Muscle layer of colon (tissue), 2 donors: Measurements from ENCODE around the gene ADAMTS20.

Experiments
- H3K27ac ChIP-seq: one replicate; pipeline ENCODE4 v1.7.0; 2013; ENCODE audit warnings: low read depth, mild to moderate bottlenecking, low read length, moderate library complexity
- H3K27me3 ChIP-seq, 2 donors: one replicate each; pipeline ENCODE4 v1.7.0; 2013; ENCODE audit warnings: low read length in 2 of 2, mild to moderate bottlenecking in 2 of 2; ENCODE audit not compliant: insufficient read depth in 2 of 2, control insufficient read depth in 1 of 2
- H3K36me3 ChIP-seq: one replicate; pipeline ENCODE4 v1.7.0; 2013; ENCODE audit warnings: mild to moderate bottlenecking, low read length; ENCODE audit not compliant: insufficient read depth
- H3K4me1 ChIP-seq: one replicate; pipeline ENCODE4 v1.7.0; 2013; ENCODE audit warnings: mild to moderate bottlenecking, low read length; ENCODE audit not compliant: insufficient read depth
- H3K4me3 ChIP-seq, 2 donors: one replicate each; pipeline ENCODE4 v1.7.0; 2013; ENCODE audit warnings: low read length in 2 of 2, low read depth in 1 of 2, mild to moderate bottlenecking in 1 of 2, moderate library complexity in 1 of 2
- H3K9ac ChIP-seq: one replicate; pipeline ENCODE4 v1.7.0; 2013; ENCODE audit warnings: low read length
- H3K9me3 ChIP-seq: one replicate; pipeline ENCODE4 v1.7.0; 2013; ENCODE audit warnings: mild to moderate bottlenecking, low read length
- donor health status: abdominal sarcoma.
- donor health status: Adenocarcinoma of cecum.

The ADAMTS20 gene

GRCh38 chr12:43482311-43483085 is 69.5 kb downstream of the ADAMTS20 start:
- H3K9ac ChIP-seq, result no peak overlapping the region
- H3K27ac ChIP-seq, result no peak overlapping the region
- no peak overlapping the region for H3K4me3 ChIP-seq
- H3K4me1 ChIP-seq, result no peaks in the 10 kb centered on the region
- H3K36me3 ChIP-seq, result no peaks in the 10 kb centered on the region
- H3K27me3 ChIP-seq, result no peaks in the 10 kb centered on the region
- H3K9me3 ChIP-seq, result no peaks in the 10 kb centered on the region

GRCh38 chr12:43480591-43480990 is 71.4 kb downstream of the ADAMTS20 start:
- no peaks in the 10 kb centered on the region for H3K4me1 ChIP-seq
- no peak overlapping the region for H3K9ac ChIP-seq
- no peak overlapping the region for H3K27ac ChIP-seq
- no peaks in the 10 kb centered on the region for H3K27me3 ChIP-seq
- no peak overlapping the region for H3K4me3 ChIP-seq
- no peaks in the 10 kb centered on the region for H3K9me3 ChIP-seq
- no peaks in the 10 kb centered on the region for H3K36me3 ChIP-seq

GRCh38 chr12:43462741-43463140 is 89.3 kb downstream of the ADAMTS20 start:
- Histone ChIP-seq H3K27me3 (no peaks in the 10 kb centered on the region), H3K27ac (no peak overlapping the region), H3K9ac (no peak overlapping the region), H3K36me3 (no peaks in the 10 kb centered on the region), H3K9me3 (no peaks in the 10 kb centered on the region), H3K4me1 (no peaks in the 10 kb centered on the region), H3K4me3 (no peak overlapping the region)

- no peaks in the 10 kb centered on the region for H3K27me3 ChIP-seq
- H3K4me3 ChIP-seq, result no peak overlapping the region
- H3K9ac ChIP-seq, result no peak overlapping the region
- H3K36me3 ChIP-seq, result no peaks in the 10 kb centered on the region
- H3K9me3 ChIP-seq, result no peaks in the 10 kb centered on the region
- H3K4me1 ChIP-seq, result no peaks in the 10 kb centered on the region
- no peak overlapping the region for H3K27ac ChIP-seq
Observed at GRCh38 chr12:43462080-43462479, 89.9 kb downstream of the ADAMTS20 start.

- H3K4me1 ChIP-seq, result no peaks in the 10 kb centered on the region
- H3K27ac ChIP-seq, result no peak overlapping the region
- no peak overlapping the region for H3K4me3 ChIP-seq
- no peaks in the 10 kb centered on the region for H3K27me3 ChIP-seq
- H3K9ac ChIP-seq, result no peak overlapping the region
- H3K9me3 ChIP-seq, result no peaks in the 10 kb centered on the region
- H3K36me3 ChIP-seq, result no peaks in the 10 kb centered on the region
Observed at GRCh38 chr12:43459285-43459684, 92.7 kb downstream of the ADAMTS20 start.

- Histone ChIP-seq H3K27me3 (no peaks in the 10 kb centered on the region), H3K9me3 (no peaks in the 10 kb centered on the region), H3K4me1 (no peaks in the 10 kb centered on the region), H3K9ac (no peak overlapping the region), H3K36me3 (no peaks in the 10 kb centered on the region), H3K4me3 (no peak overlapping the region), H3K27ac (no peak overlapping the region)
Observed at GRCh38 chr12:43453761-43454160, 98.2 kb downstream of the ADAMTS20 start.

GRCh38 chr12:43444940-43445564 is 107.0 kb downstream of the ADAMTS20 start:
- H3K27me3 ChIP-seq, result no peaks in the 10 kb centered on the region
- H3K4me1 ChIP-seq, result no peaks in the 10 kb centered on the region
- no peak overlapping the region for H3K27ac ChIP-seq
- no peaks in the 10 kb centered on the region for H3K9me3 ChIP-seq
- H3K36me3 ChIP-seq, result no peaks in the 10 kb centered on the region
- no peak overlapping the region for H3K4me3 ChIP-seq
- H3K9ac ChIP-seq, result no peak overlapping the region

GRCh38 chr12:43436597-43436996 is 115.4 kb downstream of the ADAMTS20 start:
- H3K27ac ChIP-seq, result no peak overlapping the region
- H3K9me3 ChIP-seq, result no peaks in the 10 kb centered on the region
- no peaks in the 10 kb centered on the region for H3K27me3 ChIP-seq
- H3K9ac ChIP-seq, result no peak overlapping the region
- H3K4me1 ChIP-seq, result no peaks in the 10 kb centered on the region
- H3K4me3 ChIP-seq, result no peak overlapping the region
- no peaks in the 10 kb centered on the region for H3K36me3 ChIP-seq

GRCh38 chr12:43434614-43435013 is 117.4 kb downstream of the ADAMTS20 start:
- H3K9me3 ChIP-seq, result no peaks in the 10 kb centered on the region
- no peaks in the 10 kb centered on the region for H3K4me1 ChIP-seq

GRCh38 chr12:43428088-43428600 is 123.9 kb downstream of the ADAMTS20 start:
- Histone ChIP-seq H3K27me3 (no peaks in the 10 kb centered on the region), H3K4me3 (no peak overlapping the region), H3K27ac (no peak overlapping the region), H3K4me1 (no peaks in the 10 kb centered on the region), H3K9ac (no peak overlapping the region), H3K36me3 (no peaks in the 10 kb centered on the region), H3K9me3 (no peaks in the 10 kb centered on the region)

More at GRCh38 chr12:43434614-43435013, 117.4 kb downstream of the ADAMTS20 start:
- Histone ChIP-seq H3K9ac (no peak overlapping the region), H3K36me3 (no peaks in the 10 kb centered on the region), H3K4me3 (no peak overlapping the region), H3K27ac (no peak overlapping the region), H3K27me3 (no peaks in the 10 kb centered on the region)

- Histone ChIP-seq H3K9ac (no peak overlapping the region), H3K9me3 (no peaks in the 10 kb centered on the region), H3K4me1 (no peaks in the 10 kb centered on the region), H3K27ac (no peak overlapping the region), H3K36me3 (no peaks in the 10 kb centered on the region), H3K27me3 (no peaks in the 10 kb centered on the region), H3K4me3 (no peak overlapping the region)
Observed at GRCh38 chr12:43425361-43425760, 126.6 kb downstream of the ADAMTS20 start.
